GM15510 (cell line): Measurements from ENCODE around the gene RBM19.

Source experiments
- POLR2A ChIP-seq: IDR thresholded peaks from 3 replicates; pipeline ENCODE4 v1.6.1; 2011; ENCODE audit warnings: borderline replicate concordance; ENCODE audit not compliant: insufficient read length; ENCODE audit errors: extremely low read depth

The RBM19 gene

GRCh38 chr12:113844495-113845210, 121.5 kb downstream of the RBM19 start:
- no peak for TF ChIP-seq POLR2A

GRCh38 chr12:113842699-113843098, 123.4 kb downstream of the RBM19 start:
- TF ChIP-seq POLR2A = no peak

- no peak for TF ChIP-seq POLR2A
Observed at GRCh38 chr12:113841786-113842185, 124.3 kb downstream of the RBM19 start.

GRCh38 chr12:113840401-113841042, 125.6 kb downstream of the RBM19 start:
- TF ChIP-seq POLR2A = no peak

GRCh38 chr12:113838896-113839295, 127.2 kb downstream of the RBM19 start:
- TF ChIP-seq POLR2A = no peak

GRCh38 chr12:113837528-113838296, 128.4 kb downstream of the RBM19 start:
- TF ChIP-seq POLR2A = no peak

GRCh38 chr12:113837084-113837483, 129.0 kb downstream of the RBM19 start:
- no peak for TF ChIP-seq POLR2A

- TF ChIP-seq POLR2A = no peak
Observed at GRCh38 chr12:113835896-113836295, 130.2 kb downstream of the RBM19 start.

GRCh38 chr12:113835433-113835832, 130.7 kb downstream of the RBM19 start:
- TF ChIP-seq POLR2A = no peak

- TF ChIP-seq POLR2A = no peak
Observed at GRCh38 chr12:113833422-113833821, 132.7 kb downstream of the RBM19 start.

GRCh38 chr12:113831476-113831875, 134.6 kb downstream of the RBM19 start:
- TF ChIP-seq POLR2A = no peak

- TF ChIP-seq POLR2A = no peak
Observed at GRCh38 chr12:113831016-113831415, 135.1 kb downstream of the RBM19 start.

- no peak for TF ChIP-seq POLR2A
Observed at GRCh38 chr12:113829212-113829611, 136.9 kb downstream of the RBM19 start.

- TF ChIP-seq POLR2A = no peak
Observed at GRCh38 chr12:113827539-113828114, 138.5 kb downstream of the RBM19 start.
